Kidney (tissue), 14 donors: ENCODE results near the gene MSI2. TPM values are rescaled to one million over a fixed set of nuclear protein-coding genes. Genes with fewer than 3 reads are reported as not detected.

ENCODE experiments used
- DNase-seq, 5 donors: peaks; one replicate each; pipeline ENCODE4 v3.0.0-alpha.2; 2013 to 2020
- FAIRE-seq: peaks from 2 replicates; lab custom pipeline; 2012; peaks lifted over from hg19 to GRCh38; lab: Jason Lieb, UNC
- H3K27ac ChIP-seq, 2 donors: one replicate each; pipeline ENCODE4 v1.7.0; 2013; ENCODE audit warnings: low read depth in 2 of 2, low read length in 2 of 2, inconsistent platforms in 1 of 2
- H3K27me3 ChIP-seq: one replicate; pipeline ENCODE4 v1.7.1; 2013; ENCODE audit warnings: low read length, inconsistent platforms; ENCODE audit not compliant: control insufficient read depth, insufficient read depth
- H3K36me3 ChIP-seq, 3 donors: one replicate each; pipeline versions ENCODE4 v1.7.0 to v1.7.1; 2013; ENCODE audit warnings: low read length in 3 of 3, control low read depth in 1 of 3, inconsistent platforms in 1 of 3; ENCODE audit not compliant: insufficient read depth in 3 of 3, control insufficient read depth in 2 of 3
- H3K4me1 ChIP-seq, 3 donors: one replicate each; pipeline versions ENCODE4 v1.7.0 to v1.7.1; 2013; ENCODE audit warnings: low read length in 3 of 3, inconsistent platforms in 1 of 3, low read depth in 1 of 3; ENCODE audit not compliant: control insufficient read depth in 2 of 3, insufficient read depth in 2 of 3
- H3K4me3 ChIP-seq, 3 donors: one replicate each; pipeline versions ENCODE4 v1.7.0 to v1.8.1; 2013; ENCODE audit warnings: low read length in 3 of 3, control low read depth in 1 of 3, inconsistent platforms in 1 of 3
- H3K9ac ChIP-seq, 3 donors: one replicate each; pipeline versions ENCODE4 v1.7.0 to v1.7.1; 2013; ENCODE audit warnings: low read length in 3 of 3, control low read depth in 1 of 3, inconsistent platforms in 1 of 3
- H3K9me3 ChIP-seq, 3 donors: one replicate each; pipeline versions ENCODE4 v1.7.0 to v1.7.1; 2013; ENCODE audit warnings: low read length in 3 of 3, control low read depth in 1 of 3, inconsistent platforms in 1 of 3; ENCODE audit not compliant: control insufficient read depth in 2 of 3, insufficient read depth in 1 of 3
- CTCF ChIP-seq: IDR thresholded peaks from 3 replicates; pipeline ENCODE4 v1.5.1; 2012; ENCODE audit warnings: mild to moderate bottlenecking, moderate library complexity, borderline replicate concordance; ENCODE audit not compliant: insufficient read depth; ENCODE audit errors: extremely low read depth
- intact Hi-C: fragments of 100-400 bp; cut with DNase I; formaldehyde crosslinking; loops from one replicate; pipeline ENCODE4 v1.11.1; 2022
- polyA plus RNA-seq: library from polyadenylated mRNA; stranded (reverse); fragments of 350-450 nt; fragmentation: Illumina TruSeq; extraction: RNeasy Lipid Tissue Mini Kit (QIAGEN cat#74804); gene quantifications from one replicate; pipeline ENCODE4 v1.2.3, GENCODE V29; 2014; ENCODE audit warnings: low read depth, low replicate concordance; ENCODE audit not compliant: insufficient read depth
- total RNA-seq: library from RNA; stranded (reverse); fragmentation: NEBNext Ultra II Directional; extraction: Animal tissue kit (Norgen Biotek cat#: 25700); gene quantifications from one replicate; pipeline ENCODE4 v1.2.1, GENCODE V29; 2021
- donor health status: control.
- donor health status: control.
- donor health status: control.
- donor health status: control.
- donor health status: control.
- donor health status: DM: yes; HTN: yes; CAD: no.
- donor health status: Normal renal cell carcinoma (clear cell type).

Gene MSI2
- total and polyA plus RNA-seq, 2 donors from 2014 or later, result 69.2 to 151 TPM

DNA sequence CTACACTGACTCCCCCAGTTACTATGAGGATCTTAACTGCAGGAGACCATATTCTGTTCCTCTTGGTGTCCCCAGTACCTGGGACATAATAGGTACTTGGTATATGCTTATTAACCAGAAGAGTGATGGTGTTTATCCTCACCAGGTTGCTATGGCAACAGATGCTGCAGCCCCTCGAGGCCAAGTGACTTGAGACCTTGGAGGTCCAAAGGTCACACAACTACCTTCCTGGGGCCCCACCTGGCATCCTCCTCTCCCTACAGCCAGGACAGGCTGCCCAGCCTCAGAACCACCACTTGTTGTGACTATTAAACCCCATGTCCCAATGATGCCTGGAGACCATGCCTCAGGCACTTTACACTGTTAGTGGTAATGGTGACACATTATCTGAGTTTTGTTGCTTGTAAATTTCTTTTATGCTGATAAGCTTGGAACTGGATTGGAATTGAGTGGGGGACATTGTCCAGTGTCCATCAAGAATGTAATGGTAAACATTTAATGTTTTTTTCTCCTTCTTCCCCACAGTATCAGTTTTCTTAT is 299.4 kb downstream of the MSI2 start:
- Histone ChIP-seq H3K4me1 (peaks cover 12 to 23% (median 17%) of the 10 kb centered on the region in 3 donors), H3K36me3 (no peaks in the 10 kb centered on the region), H3K4me3 (no peak overlapping the region), H3K9me3 (no peaks in the 10 kb centered on the region), H3K9ac (no peak overlapping the region), H3K27me3 (no peaks in the 10 kb centered on the region), H3K27ac (no peak overlapping the region)
- DNase-seq, result no peak
- no peak for TF ChIP-seq CTCF
- intact Hi-C loops, result no loop called here
- FAIRE-seq, result no peak

DNA sequence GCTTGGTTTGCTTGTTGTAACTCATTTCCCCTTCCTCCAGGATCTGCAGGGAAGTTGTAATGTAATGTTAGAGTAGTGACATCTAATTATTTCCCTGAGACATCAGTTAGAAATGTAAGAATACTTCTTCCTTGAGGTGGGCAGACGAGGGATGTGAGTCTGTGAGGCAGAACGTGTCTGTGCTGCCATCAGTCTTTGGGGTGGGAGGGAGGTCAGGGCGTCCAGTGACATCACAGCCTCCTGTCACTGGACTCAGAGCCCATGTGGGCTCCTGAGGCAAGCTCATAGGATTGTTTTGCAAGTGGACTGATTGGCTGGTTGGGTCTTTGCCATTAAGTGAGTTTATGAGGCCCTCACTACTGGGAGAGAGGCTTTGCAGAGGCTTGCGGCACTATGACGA is 300.0 kb downstream of the MSI2 start:
- peaks cover 12 to 23% (median 15%) of the 10 kb centered on the region in 3 donors for H3K4me1 ChIP-seq
- no peaks in the 10 kb centered on the region for H3K27me3 ChIP-seq
- DNase-seq, result peak in 1 of 5 donors; percentile 54
- no peak overlapping the region for H3K4me3 ChIP-seq
- no peak for FAIRE-seq
- intact Hi-C loops, result no loop called here
- no peaks in the 10 kb centered on the region for H3K9me3 ChIP-seq
- no peak overlapping the region for H3K27ac ChIP-seq
- TF ChIP-seq CTCF, result no peak
- H3K36me3 ChIP-seq, result no peaks in the 10 kb centered on the region
- no peak overlapping the region for H3K9ac ChIP-seq

DNA sequence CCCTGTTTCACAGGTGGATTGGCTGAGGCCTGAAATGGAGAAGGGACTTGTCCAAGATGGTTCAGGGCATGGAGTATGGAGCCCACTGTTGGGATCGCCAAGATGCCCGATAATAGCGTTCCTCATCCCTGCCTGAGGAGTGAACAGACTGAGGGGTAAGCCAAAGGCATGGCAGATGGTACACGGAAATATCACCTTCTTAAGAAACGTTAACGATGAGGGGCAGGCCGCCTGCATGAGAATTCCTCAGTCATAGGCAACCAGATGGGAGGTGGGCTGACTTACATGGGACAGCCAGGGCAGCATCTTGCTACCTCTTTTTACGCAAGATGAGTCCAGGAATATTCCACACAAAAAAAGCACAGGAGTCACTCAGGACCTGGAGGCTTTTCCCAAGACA is 300.7 kb downstream of the MSI2 start:
- Histone ChIP-seq H3K36me3 (no peaks in the 10 kb centered on the region), H3K27me3 (no peaks in the 10 kb centered on the region), H3K9me3 (no peaks in the 10 kb centered on the region), H3K4me1 (peaks cover 8 to 20% (median 11%) of the 10 kb centered on the region in 3 donors), H3K9ac (no peak overlapping the region), H3K27ac (peak overlapping the region; percentile 15 to 32), H3K4me3 (no peak overlapping the region)
- FAIRE-seq (no peak), DNase-seq (no peak)
- no peak for TF ChIP-seq CTCF
- intact Hi-C loops, result no loop called here

GRCh38 chr17:57557416-57557815 is 301.1 kb downstream of the MSI2 start:
- no peak for TF ChIP-seq CTCF
- H3K4me1 ChIP-seq, result peaks cover 6 to 19% (median 8%) of the 10 kb centered on the region in 3 donors
- H3K27ac ChIP-seq, result peak overlapping the region; percentile 15 to 32
- no peaks in the 10 kb centered on the region for H3K27me3 ChIP-seq
- no peak overlapping the region for H3K4me3 ChIP-seq
- no peaks in the 10 kb centered on the region for H3K9me3 ChIP-seq
- H3K9ac ChIP-seq, result no peak overlapping the region
- DNase-seq (no peak), FAIRE-seq (no peak)
- intact Hi-C loops, result no loop called here
- no peaks in the 10 kb centered on the region for H3K36me3 ChIP-seq
